ENCODE results near the gene TAF1C.

GRCh38 chr16:84207879-84208278 lies 21.0 kb upstream of the TAF1C start:
- TF ChIP-seq CTCF (IDR thresholded peaks at IDR 0.05) = no peak
- no peak for TF ChIP-seq POLR2A (IDR thresholded peaks at IDR 0.05)

Data from heart left ventricle (tissue), 13 donors.